HG03280 (cell line): ENCODE measurements around the gene ZNF763.
"Not testable (repeated sequence)": the region's sequence is repeated elsewhere in the genome, so short reads cannot be mapped to it uniquely, and the experiment has no call there.

ENCODE experiments used
- ATAC-seq: cut with Tn5 transposase; IDR thresholded peaks from one replicate; pipeline ENCODE4 v1.9.1; 2021; ENCODE audit warnings: mild to moderate bottlenecking, moderate library complexity; ENCODE audit not compliant: unreplicated experiment

Gene ZNF763

DNA sequence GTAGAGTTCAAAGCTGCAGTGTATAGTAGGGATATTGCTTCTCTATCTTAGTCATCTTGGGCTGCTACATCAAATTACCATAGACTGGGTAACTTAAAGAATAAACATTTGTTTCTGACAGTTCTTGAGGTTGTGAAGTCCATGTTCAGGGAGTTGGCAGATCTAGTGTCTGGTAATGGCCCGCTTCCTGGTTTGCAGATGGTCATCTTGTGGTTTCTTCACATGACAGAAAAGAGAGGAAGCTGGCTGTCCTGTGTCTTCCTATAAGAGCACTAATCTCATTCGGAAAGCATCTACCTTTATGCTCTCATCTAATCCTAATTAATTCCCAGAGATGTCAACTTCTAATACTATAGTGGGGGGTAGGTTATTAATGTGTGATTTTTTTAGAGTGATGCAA, 6.2 kb downstream of the ZNF763 start:
- no peak for ATAC-seq

DNA sequence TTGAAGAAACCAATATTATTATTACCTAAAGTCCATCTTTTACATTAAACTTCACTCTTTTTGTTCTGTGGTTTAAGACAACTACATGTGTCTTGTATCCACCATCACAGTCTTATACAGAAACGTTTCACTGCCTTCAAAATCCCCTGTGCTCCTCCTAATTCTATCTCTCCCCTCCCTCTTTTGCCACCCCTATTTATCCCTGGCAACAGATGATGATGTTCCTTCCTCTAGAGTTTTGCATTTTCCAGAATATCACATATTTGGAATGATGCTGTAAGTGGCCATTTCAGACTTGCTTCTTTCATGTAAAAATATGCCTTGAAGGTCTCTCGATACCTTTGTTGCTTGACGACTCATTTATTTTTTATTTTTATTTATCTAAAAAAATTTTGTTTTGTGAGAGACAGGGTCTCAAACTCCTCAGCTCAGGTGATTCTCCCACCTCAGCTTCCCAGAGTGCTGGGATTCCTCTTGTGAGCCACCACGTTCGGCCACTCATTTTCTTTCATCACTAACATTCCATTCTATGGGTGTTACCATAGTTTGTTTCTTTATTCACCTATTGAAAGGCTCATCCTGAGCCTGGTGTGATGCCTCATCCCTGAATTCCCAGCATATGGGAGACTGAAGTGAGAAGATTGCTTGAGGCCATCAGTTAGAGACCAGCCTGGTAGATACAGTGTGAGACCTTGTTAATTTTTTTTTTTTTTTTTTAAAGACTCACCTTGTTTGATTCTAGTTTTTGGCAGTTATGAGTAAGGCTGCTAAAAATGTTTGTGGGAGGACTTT, 8.4 kb downstream of the ZNF763 start:
- no peak for ATAC-seq

DNA sequence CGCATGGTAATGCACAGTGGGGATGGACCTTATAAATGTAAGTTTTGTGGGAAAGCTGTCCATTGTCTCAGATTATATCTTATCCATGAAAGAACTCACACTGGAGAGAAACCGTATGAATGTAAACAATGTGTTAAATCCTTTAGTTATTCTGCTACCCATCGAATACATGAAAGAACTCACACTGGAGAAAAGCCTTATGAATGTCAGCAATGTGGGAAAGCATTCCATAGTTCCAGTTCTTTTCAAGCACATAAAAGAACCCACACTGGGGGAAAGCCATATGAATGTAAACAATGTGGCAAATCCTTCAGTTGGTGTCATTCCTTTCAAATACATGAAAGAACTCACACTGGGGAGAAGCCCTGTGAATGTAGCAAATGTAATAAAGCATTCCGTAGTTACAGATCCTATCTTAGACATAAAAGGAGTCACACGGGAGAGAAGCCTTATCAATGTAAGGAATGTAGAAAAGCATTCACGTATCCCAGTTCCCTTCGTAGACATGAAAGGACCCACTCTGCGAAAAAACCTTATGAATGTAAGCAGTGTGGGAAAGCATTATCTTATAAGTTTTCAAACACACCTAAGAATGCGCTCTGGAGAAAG, 13.8 kb downstream of the ZNF763 start:
- ATAC-seq, result no peak

DNA sequence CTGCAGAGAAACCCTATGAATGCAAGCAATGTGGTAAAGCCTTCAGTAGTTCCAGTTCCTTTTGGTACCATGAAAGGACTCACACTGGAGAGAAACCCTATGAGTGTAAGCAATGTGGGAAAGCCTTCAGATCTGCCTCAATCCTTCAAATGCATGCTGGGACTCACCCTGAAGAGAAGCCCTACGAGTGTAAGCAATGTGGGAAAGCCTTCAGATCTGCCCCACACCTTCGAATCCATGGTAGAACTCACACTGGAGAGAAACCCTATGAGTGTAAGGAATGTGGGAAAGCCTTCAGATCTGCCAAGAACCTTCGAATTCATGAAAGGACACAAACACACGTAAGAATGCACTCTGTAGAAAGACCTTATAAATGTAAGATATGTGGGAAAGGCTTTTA, 14.7 kb downstream of the ZNF763 start:
- ATAC-seq, result no peak

DNA sequence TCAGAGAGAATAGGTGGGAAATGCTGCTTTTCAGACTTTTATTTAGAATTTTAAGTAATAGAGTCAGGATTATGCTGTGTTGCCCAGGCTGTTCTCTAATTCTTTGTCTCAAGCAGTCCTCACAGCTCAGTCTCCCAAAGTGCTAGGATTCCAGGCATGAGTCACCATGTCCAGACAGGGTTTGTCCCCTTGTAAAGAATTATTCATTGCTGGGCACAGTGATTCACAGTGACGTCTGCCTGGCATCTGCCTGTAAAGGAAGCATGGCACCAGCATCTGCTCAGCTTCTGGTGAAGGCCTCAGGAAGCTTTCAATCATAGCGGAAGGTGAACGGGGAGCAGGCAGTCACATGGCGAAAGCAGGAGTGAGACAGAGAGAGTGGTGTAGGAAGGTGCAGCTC, 17.7 kb downstream of the ZNF763 start:
- ATAC-seq, result no peak

DNA sequence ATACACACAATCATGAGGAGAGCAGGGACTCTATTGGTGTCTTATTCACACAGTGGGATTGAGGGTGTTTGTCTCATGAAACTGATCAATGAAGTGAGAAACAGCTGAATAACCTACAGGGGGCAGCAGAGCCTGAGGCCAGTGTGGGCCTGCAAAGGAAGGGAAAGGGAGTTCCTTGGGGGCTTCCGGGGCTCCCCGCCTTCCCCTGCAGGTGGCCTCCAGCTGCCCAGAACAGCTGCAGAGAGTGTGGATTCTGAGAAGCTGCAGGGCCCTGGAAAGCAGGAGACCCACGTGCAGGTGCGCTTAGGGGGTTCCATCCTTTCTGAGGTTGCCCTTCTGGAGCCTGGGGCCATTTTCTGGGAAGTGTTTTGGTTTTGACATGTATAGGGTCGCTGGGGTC, 20.1 kb downstream of the ZNF763 start:
- ATAC-seq, result no peak

DNA sequence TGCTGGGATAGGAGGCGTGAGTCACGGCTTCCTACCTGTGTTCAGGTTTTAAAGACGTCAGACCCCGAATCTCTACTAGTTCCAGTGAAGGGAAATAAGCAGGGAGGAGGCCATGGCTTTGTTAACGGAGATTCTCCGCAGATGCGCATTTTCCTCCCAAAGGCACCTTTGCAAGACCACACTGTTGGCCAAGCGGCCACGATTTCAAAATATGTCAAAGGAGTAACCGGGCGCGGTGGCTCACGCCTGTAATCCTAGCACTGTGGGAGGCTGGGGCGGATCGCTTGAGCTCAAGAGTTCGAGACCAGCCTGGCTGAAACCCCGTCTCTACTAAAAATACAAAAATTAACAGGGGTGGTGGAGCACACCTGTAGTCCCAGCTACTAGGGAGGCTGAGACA, 21.9 kb downstream of the ZNF763 start:
- no peak for ATAC-seq

DNA sequence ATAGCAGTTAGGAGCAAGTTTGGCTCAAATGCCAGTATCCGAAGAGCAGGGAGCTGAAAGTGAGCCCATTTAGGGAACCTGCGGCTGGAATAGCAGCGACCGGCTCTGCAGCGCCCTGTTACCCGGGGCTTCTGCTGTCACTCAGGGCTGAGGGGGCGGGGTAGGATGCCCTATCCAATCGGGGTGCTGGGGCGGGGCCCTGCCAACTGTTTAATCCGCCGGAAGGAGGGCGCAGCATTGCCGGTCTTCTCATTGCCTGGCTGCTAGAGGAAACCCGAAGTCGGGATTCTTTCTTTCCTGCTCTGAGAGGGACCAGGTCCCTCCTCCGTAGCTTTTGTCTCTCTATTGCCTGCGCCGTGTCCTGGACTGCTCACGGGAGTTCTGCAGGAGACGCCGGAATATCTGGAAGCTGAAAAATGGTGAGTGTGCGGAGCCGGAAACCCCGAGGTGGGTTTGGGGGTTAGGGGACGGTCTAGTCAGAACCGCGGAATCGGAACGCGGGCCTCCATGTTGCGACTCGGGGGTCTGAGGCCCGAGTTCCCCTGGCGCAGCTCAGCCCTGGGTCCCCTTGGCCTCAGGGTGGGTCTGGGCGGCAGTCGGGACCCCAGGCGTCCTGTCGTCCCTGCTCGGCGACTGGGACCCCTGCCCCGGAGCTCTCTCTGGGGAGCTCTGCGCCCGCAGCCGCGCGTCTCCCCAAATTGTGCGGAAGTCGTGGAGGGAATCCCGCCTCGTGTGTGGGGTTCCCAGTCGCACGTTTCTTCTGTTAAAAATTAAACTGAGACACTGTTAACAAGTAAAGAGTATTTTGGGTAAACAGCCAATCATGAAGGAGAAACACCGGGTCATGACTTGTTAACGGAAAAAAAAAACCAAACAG, 22.8 kb downstream of the ZNF763 start:
- ATAC-seq, result peak; percentile 93

DNA sequence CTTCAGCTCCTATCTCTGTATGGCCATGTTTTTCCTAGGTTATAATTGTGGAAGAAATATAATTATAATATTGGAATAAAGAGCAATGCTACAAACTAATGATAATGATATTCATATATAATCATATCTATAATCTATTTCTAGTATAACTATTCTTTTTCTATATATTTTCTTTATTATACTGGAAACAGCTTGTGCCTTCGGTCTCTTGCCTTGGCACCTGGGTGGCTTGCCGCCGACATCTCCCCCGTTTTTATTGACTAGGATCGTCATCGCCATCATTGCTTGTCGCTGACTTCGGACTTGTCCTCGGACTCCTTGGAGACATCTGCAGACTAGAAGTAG, 24.2 kb downstream of the ZNF763 start:
- no peak for ATAC-seq

DNA sequence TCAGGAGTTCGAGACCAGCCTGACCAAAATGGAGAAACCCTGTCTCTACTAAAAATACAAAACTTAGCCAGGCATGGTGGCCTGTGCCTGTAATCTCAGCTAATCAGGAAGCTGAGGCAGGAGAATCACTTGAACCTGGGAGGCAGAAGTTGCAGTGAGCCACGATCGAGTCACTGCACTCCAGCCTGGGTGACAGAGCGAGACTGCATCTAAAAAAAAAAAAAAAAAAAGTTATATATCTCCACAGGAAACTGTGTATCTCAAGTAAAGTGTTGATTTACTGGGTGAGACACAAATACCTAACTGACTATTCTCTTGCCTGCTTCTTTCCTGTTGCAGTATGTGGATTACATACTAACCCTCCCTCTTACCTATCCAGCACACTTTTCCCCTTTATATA, 27.1 kb downstream of the ZNF763 start:
- not testable (repeated sequence) for ATAC-seq

DNA sequence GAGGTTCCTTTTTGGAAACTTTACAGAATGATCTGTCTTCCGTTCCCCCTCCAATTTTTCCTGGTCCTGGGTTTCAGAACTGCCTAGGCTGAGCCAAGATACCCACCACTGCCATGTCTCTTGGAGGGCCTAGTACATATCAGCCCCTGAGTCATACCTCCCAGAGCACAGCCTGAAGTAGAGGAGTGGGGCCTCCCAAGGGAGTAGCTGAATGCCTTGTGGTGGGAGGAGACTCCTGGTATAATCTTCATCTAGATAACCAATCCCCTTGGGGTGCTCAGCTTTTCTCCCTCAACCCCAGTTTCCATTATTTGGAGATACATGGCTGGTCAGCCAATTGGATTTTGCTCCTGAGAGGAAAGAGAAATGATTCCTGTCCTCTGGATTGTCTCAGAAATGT, 30.3 kb downstream of the ZNF763 start:
- no peak for ATAC-seq

DNA sequence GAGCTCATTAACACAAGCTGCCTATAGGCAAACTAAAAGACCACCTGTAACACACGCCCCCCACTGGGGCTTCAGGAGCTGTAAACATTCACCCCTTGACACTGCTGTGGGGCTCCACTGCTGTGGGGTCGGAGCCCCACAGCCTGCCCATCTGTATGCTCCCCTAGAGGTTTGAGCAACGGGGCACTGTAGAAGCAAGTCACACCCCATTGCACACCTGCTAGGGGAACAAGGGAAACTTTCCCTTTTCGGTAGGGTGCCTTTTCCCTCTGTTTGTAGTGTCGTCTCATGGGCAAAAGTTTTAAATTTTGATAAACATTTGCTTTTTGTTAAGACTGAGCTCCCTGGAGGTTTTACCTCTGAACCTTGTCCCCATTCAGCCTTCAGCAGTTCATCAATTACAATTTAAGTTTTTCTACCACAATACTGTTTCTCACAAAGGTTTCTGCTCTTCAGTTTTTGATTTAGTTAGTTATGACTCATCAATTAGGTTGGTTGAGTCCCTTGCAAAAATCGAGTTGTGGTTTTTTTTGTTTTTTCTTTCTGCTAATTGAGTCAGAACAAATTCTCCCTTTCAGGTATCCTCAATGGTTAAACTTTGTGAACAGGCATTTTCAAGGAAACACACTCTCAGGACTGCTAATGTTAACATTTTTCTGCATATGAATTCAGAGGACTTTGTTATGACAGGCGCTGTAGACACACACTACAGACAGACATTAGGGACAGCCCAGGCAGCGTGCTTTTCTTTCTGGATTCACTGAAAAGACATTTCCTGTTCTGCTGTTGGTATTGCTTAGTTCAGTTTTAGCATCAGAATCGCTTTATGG, 35.5 kb downstream of the ZNF763 start:
- no peak for ATAC-seq

DNA sequence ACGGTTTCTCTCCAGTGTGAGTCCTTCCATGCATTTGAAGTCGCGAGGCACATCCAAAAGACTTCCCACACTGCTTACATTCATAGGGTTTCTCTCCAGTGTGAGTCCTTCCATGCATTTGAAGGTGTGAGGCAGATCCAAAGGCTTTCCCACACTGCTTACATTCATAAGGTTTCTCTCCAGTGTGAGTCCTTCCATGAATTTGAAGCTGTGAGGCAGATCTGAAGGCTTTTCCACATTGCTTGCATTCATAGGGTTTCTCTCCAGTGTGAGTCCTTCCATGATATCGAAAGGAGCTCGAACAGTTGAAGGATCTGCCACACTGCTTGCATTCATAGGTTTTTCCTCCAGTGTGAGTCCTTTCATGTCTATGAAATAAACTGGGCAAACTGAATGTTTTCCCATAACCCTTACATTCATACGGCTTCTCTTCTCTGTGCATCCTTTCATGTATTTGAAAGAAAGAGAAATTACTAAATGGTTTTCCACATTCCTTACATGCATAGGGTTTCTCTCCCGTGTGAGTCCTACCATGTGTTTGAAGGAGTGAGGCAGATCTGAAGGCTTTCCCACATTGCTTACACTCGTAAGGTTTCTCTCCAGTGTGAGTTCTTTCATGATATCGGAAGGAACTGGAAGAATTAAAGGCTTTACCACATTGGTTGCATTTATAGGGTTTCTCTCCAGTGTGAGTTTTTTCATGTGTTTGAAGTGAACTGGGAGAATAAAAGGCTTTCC, 50.3 kb downstream of the ZNF763 start:
- no peak for ATAC-seq

DNA sequence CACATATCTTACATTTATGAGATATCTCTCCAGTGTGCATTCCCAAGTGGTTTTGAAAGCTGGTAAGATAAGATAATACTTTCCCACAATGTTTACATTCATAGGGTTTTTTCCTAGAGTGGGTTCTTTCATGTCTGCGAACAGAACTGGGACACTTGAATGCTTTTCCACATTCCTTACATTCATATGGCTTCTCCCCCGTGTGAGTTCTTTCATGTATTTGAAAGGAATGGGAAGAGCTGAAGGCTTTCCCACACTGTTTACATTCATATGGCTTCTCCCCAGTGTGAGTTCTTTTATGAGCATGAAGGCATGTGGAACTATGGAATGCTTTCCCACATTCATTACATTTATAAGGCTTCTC, 50.9 kb downstream of the ZNF763 start:
- ATAC-seq, result no peak
